Lung (tissue), 16 donors: ENCODE measurements around the gene PDCD11. TPM values are rescaled to one million over a fixed set of nuclear protein-coding genes. Genes with fewer than 3 reads are reported as not detected.

ENCODE experiments used
- ATAC-seq: fragments of 200-7000 bp; cut with Tn5 transposase; one replicate; pipeline ENCODE4 v1.9.1; 2020; ENCODE audit warnings: moderate number of reproducible peaks; ENCODE audit not compliant: insufficient read depth, low FRiP score
- DNase-seq, 3 donors: peaks; one replicate each; pipeline ENCODE4 v3.0.0-alpha.2; 2013 to 2017
- H3K27ac ChIP-seq, 2 donors: one replicate each; pipeline ENCODE4 v1.5.1; 2013; ENCODE audit warnings: mild to moderate bottlenecking in 2 of 2, moderate library complexity in 2 of 2, control low read depth in 1 of 2, inconsistent platforms in 1 of 2, low read depth in 1 of 2, low read length in 1 of 2
- H3K27me3 ChIP-seq, 3 donors: one replicate each; pipeline ENCODE4 v1.5.1; 2013; ENCODE audit warnings: low read length in 2 of 3; ENCODE audit not compliant: control insufficient read depth in 3 of 3, insufficient read depth in 3 of 3
- H3K36me3 ChIP-seq, 4 donors: one replicate each; pipeline ENCODE4 v1.5.1; 2013; ENCODE audit warnings: low read length in 4 of 4, mild to moderate bottlenecking in 1 of 4, moderate library complexity in 1 of 4; ENCODE audit not compliant: control insufficient read depth in 4 of 4, insufficient read depth in 4 of 4
- H3K4me1 ChIP-seq, 5 donors: one replicate each; pipeline ENCODE4 v1.5.1; 2013; ENCODE audit warnings: low read length in 5 of 5, mild to moderate bottlenecking in 2 of 5, moderate library complexity in 1 of 5; ENCODE audit not compliant: control insufficient read depth in 5 of 5, insufficient read depth in 5 of 5
- H3K4me3 ChIP-seq: one replicate; pipeline ENCODE4 v1.5.1; 2013; ENCODE audit warnings: mild to moderate bottlenecking, control low read depth, moderate library complexity
- H3K9ac ChIP-seq, 2 donors: one replicate each; pipeline ENCODE4 v1.5.1; 2013; ENCODE audit warnings: low read length in 2 of 2, control low read depth in 1 of 2; ENCODE audit not compliant: insufficient read depth in 1 of 2
- H3K9me3 ChIP-seq, 4 donors: one replicate each; pipeline ENCODE4 v1.5.1; 2013; ENCODE audit warnings: low read length in 3 of 4, mild to moderate bottlenecking in 1 of 4, moderate library complexity in 1 of 4; ENCODE audit not compliant: control insufficient read depth in 4 of 4, insufficient read depth in 3 of 4
- CTCF ChIP-seq: IDR thresholded peaks from 2 replicates; pipeline ENCODE4 v1.5.1; 2012; ENCODE audit warnings: mild to moderate bottlenecking; ENCODE audit errors: control extremely low read depth, extremely low read depth
- WGBS, 2 donors: extraction: QIAGEN DNeasy Blood & Tissue Kit; methylation state at CpG; one replicate each; pipeline ENCODE4 v1.1.7; 2013; 5-methylcytosine and 5-hydroxymethylcytosine counted together
- long read RNA-seq, 5 donors: transcript quantifications; one replicate each; lab custom pipeline, GENCODE V29; 2026
- polyA plus RNA-seq, 2 donors: library from polyadenylated mRNA; stranded (reverse); fragments of 200-250 nt; gene quantifications; one replicate each; pipeline ENCODE4 v1.2.1, GENCODE V29; 2013
- total RNA-seq, 2 donors: library from RNA; depleted of rRNA in 1 of 2; stranded (reverse); fragments of >200 nt in 1 of 2; gene quantifications; one replicate each; pipeline ENCODE4 v1.2.1, GENCODE V29; 2014 to 2021
- donor health status: control.
- donor health status: control.
- donor health status: Bipolar disorder and iron deficiency.
- donor health status: healthy.
- donor health status: DM: yes; HTN: yes; CAD: no.

Gene PDCD11
- total RNA-seq (10 to 100 TPM; 23.2 to 30.1 TPM), polyA plus RNA-seq (10 to 100 TPM; 15.2 to 17.3 TPM)
- long read RNA-seq, donor 1: 0 reads
- long read RNA-seq, donor 2: 0 reads
- long read RNA-seq, donor 3: 0 reads
- long read RNA-seq, donor 4, partial matches to known transcripts: 9 of 11 reads
- long read RNA-seq, donor 4, other reads (novel, unspliced or antisense): 0 of 11 reads
- long read RNA-seq, donor 5, partial matches to known transcripts: 12 of 15 reads
- long read RNA-seq, donor 5, other reads (novel, unspliced or antisense): 0 of 15 reads

- peaks cover 11 to 33% (median 14%) of the 10 kb centered on the region in 4 donors for H3K36me3 ChIP-seq
- TF ChIP-seq CTCF: no peak
- H3K9ac ChIP-seq: peak within 1 kb of the TSS; percentile 84 to 92
- no peaks in the 10 kb centered on the region for H3K27me3 ChIP-seq
- peaks cover 7 to 21% (median 15%) of the 10 kb centered on the region in 5 donors for H3K4me1 ChIP-seq
- H3K27ac ChIP-seq: peak within 1 kb of the TSS; percentile 86 to 95
- H3K4me3 ChIP-seq: peak within 1 kb of the TSS; percentile 87
- 1% methylated on average over 56 of the region's 56 CpGs for WGBS, 2 donors
- no peaks in the 10 kb centered on the region for H3K9me3 ChIP-seq
- ATAC-seq (peak; percentile 99), DNase-seq (peak; percentile 98 to 99 (median 98))
Observed at GRCh38 chr10:103396067-103396788, at the start of gene PDCD11, which contains the start of gene ATP5MK. Gene PDCD11, plus strand, starts transcription at chr10:103396626. Its CDS starts 1,801 bp downstream, at chr10:103398427. Gene ATP5MK, minus strand, starts transcription at chr10:103396475. Its CDS starts 4,018 bp downstream, at chr10:103392457.

GRCh38 chr10:103350175-103350516, 46.3 kb upstream of the PDCD11 start:
- Histone ChIP-seq H3K27me3 (no peaks in the 10 kb centered on the region), H3K9ac (peak overlapping the region in 1 of 2 donors; percentile 55), H3K9me3 (no peaks in the 10 kb centered on the region), H3K4me3 (peak overlapping the region; percentile 90), H3K36me3 (peaks cover 2 to 14% (median 9%) of the 10 kb centered on the region in 4 donors), H3K27ac (peak overlapping the region; percentile 91 to 93), H3K4me1 (peaks cover 0 to 8% (median 0%) of the 10 kb centered on the region in 5 donors)
- no peak for TF ChIP-seq CTCF
- no peak for DNase-seq
- no peak for ATAC-seq
- 55 to 57% methylated on average over 15 to 16 of the region's 16 CpGs for WGBS, 2 donors

GRCh38 chr10:103350517-103351260, 45.7 kb upstream of the PDCD11 start, which contains the start of gene PCGF6:
Gene PCGF6, minus strand, starts transcription at chr10:103351140. Its CDS starts 74 bp downstream, at chr10:103351066.
- Histone ChIP-seq H3K36me3 (peaks cover 0 to 10% (median 6%) of the 10 kb centered on the region in 4 donors), H3K4me3 (peak within 1 kb of the TSS; percentile 90), H3K9me3 (no peaks in the 10 kb centered on the region), H3K27ac (peak within 1 kb of the TSS; percentile 91 to 93), H3K4me1 (peaks cover 0 to 8% (median 0%) of the 10 kb centered on the region in 5 donors), H3K9ac (peak within 1 kb of the TSS; percentile 73 to 82), H3K27me3 (no peaks in the 10 kb centered on the region)
- TF ChIP-seq CTCF: no peak
- ATAC-seq: peak; percentile 94
- peak; percentile 92 to 94 (median 93) for DNase-seq
- WGBS, 2 donors: 0 to 1% methylated on average over 77 to 82 of the region's 82 CpGs
